Thyroid gland (tissue), 4 donors: ENCODE results near the gene PAFAH1B1.

Experiments used
- POLR2A ChIP-seq, 2 donors: fragments of 450-650 bp; IDR thresholded peaks; one replicate each; pipeline ENCODE4 v1.6.1; 2017; ENCODE audit warnings: antibody characterized with exemption in 2 of 2, mild to moderate bottlenecking in 2 of 2, moderate library complexity in 1 of 2
- TF ChIP-seq, protein P1 (sequence below), 6 experiments: fragments of 200-600 bp in 3 of 6; fragments of 450-650 bp in 3 of 6; sonication (generic) in 3 of 6; IDR thresholded peaks; one replicate each; pipeline ENCODE4 v1.5.1; 2016 to 2019; ENCODE audit warnings: antibody characterized with exemption in 6 of 6, mild to moderate bottlenecking in 2 of 6, inconsistent platforms in 1 of 6, moderate library complexity in 1 of 6

DNA sequence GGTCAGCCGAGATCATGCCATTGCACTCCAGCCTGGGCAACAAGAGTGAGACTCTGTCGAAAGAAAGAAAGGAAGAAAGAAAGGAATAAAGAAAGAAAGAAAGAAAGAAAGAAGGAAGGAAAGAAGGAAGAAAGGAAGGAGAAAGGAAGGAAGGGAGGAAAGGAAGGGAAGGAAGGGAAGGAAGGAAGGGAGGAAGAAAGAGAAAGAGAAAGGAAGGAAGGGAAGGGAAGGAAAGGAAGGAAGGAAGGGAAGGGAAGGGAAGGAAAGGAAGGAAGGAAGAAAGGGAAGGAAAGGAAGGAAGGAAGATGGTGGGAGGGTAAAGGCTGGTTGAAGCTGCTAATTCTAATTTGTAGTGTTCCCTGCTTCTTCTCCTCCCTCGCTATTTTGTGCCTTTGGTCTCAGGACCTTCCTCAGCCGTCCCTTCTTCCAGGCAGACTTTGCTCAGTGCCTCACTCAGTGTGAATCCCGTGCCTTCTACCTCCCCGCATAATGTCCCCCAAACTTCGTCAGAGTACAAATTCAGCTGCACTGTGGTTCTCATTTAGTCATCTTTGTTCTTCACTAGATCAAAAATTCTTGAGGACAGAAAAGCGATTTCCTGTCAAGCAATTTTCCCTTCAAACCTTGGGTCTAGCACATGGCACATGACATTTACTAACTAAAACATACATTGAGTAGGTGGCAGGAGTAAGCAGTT is 31.1 kb upstream of the PAFAH1B1 start:
- TF ChIP-seq, protein P1, sequence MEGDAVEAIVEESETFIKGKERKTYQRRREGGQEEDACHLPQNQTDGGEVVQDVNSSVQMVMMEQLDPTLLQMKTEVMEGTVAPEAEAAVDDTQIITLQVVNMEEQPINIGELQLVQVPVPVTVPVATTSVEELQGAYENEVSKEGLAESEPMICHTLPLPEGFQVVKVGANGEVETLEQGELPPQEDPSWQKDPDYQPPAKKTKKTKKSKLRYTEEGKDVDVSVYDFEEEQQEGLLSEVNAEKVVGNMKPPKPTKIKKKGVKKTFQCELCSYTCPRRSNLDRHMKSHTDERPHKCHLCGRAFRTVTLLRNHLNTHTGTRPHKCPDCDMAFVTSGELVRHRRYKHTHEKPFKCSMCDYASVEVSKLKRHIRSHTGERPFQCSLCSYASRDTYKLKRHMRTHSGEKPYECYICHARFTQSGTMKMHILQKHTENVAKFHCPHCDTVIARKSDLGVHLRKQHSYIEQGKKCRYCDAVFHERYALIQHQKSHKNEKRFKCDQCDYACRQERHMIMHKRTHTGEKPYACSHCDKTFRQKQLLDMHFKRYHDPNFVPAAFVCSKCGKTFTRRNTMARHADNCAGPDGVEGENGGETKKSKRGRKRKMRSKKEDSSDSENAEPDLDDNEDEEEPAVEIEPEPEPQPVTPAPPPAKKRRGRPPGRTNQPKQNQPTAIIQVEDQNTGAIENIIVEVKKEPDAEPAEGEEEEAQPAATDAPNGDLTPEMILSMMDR (IDR thresholded peaks at IDR 0.05): no peak
- no peak for TF ChIP-seq POLR2A (IDR thresholded peaks at IDR 0.05)
